ENCODE data around the gene MGA. TPM values are rescaled to one million over a fixed set of nuclear protein-coding genes. Genes with fewer than 3 reads are reported as not detected.

MGA gene
- total RNA-seq, 1 experiment from 2014 or later: 35.9 TPM

GRCh38 chr15:41698779-41699178 lies 38.6 kb downstream of the MGA start (continued):
- TF ChIP-seq CTCF (IDR thresholded peaks at IDR 0.05) (no peak), AR (CRISPR knock-in tag; IDR thresholded peaks at IDR 0.05) (no peak), ELF4 (CRISPR knock-in tag; IDR thresholded peaks at IDR 0.05; ENCODE audit: low read depth) (no peak), ZNF532 (CRISPR knock-in tag; IDR thresholded peaks at IDR 0.05; ENCODE audit: borderline replicate concordance) (no peak), NR3C1 (CRISPR knock-in tag; conservative IDR thresholded peaks at IDR 0.05; ENCODE audit: low read depth) (no peak), ZNF281 (CRISPR knock-in tag; IDR thresholded peaks at IDR 0.05) (no peak)

DNA sequence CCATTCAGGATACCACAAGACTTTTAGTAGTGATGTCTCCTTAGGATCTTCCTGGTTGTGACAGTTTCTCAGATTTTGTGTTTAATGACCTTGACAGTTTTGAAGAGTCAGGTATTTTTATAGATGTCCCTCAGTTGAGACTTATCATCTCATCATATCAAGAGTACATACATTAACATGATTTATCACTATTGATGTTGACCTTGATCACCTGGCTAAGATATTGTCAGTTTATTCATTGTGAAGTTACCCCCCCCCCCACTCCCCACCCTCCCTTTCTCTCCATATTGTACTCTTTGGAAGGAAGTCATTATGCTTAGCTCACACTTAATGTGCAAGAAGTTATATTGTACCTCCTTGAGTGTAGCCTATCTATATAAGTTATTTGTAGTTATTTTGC lies 42.9 kb downstream of the MGA start:
- Mint-ChIP-seq H3K9me3 (no peaks in the 10 kb centered on the region), H3K27me3 (ENCODE audit: low read depth) (no peaks in the 10 kb centered on the region), H3K27ac (no peak overlapping the region), H3K4me1 (no peaks in the 10 kb centered on the region), H3K36me3 (peaks cover 35% of the 10 kb centered on the region), H3K4me3 (no peak overlapping the region)
- POLR2A ChIA-PET: no interaction called here
- DNase-seq (ENCODE audit: low spot score) (no peak), ATAC-seq (no peak)
- CTCF ChIA-PET: no interaction called here
- TF ChIP-seq ZMAT4 (CRISPR knock-in tag; IDR thresholded peaks at IDR 0.05): no peak
- TF ChIP-seq, protein P1, sequence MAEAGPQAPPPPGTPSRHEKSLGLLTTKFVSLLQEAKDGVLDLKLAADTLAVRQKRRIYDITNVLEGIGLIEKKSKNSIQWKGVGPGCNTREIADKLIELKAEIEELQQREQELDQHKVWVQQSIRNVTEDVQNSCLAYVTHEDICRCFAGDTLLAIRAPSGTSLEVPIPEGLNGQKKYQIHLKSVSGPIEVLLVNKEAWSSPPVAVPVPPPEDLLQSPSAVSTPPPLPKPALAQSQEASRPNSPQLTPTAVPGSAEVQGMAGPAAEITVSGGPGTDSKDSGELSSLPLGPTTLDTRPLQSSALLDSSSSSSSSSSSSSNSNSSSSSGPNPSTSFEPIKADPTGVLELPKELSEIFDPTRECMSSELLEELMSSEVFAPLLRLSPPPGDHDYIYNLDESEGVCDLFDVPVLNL (CRISPR knock-in tag; IDR thresholded peaks at IDR 0.05; ENCODE audit: borderline replicate concordance, low read depth): no peak
- TF ChIP-seq, protein P2, sequence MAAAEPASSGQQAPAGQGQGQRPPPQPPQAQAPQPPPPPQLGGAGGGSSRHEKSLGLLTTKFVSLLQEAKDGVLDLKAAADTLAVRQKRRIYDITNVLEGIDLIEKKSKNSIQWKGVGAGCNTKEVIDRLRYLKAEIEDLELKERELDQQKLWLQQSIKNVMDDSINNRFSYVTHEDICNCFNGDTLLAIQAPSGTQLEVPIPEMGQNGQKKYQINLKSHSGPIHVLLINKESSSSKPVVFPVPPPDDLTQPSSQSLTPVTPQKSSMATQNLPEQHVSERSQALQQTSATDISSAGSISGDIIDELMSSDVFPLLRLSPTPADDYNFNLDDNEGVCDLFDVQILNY (CRISPR knock-in tag; IDR thresholded peaks at IDR 0.05): no peak
- no peak for TF ChIP-seq NR1H2 (CRISPR knock-in tag; IDR thresholded peaks at IDR 0.05)

Measured in WTC11 (cell line).